Stimulated activated effector memory CD8-positive, alpha-beta T cell treated with anti-CD3 and anti-CD28 coated beads, Interleukin-12 subunit alpha, Interleukin-12 subunit beta, amount 100 ng/mL, for 72 hours (primary cell): ENCODE measurements around the gene TTC28.

ENCODE experiments used
- ATAC-seq: fragments of 150-1000 bp; cut with Tn5 transposase; 2 replicates; pipeline ENCODE4 v1.10.0; 2021
- DNase-seq, 2 donors: peaks; one replicate each; pipeline ENCODE4 v3.0.0; 2021 to 2022; ENCODE audit warnings: low spot score in 2 of 2
- H3K27ac Mint-ChIP-seq: one replicate; pipeline ENCODE4 v1.8.0; 2022; ENCODE audit warnings: mild to moderate bottlenecking, mixed read lengths
- H3K36me3 Mint-ChIP-seq: one replicate; pipeline ENCODE4 v1.8.0; 2022; ENCODE audit warnings: mild to moderate bottlenecking, mixed read lengths
- H3K4me1 Mint-ChIP-seq: one replicate; pipeline ENCODE4 v1.8.0; 2022; ENCODE audit warnings: mixed read lengths
- H3K4me3 Mint-ChIP-seq: one replicate; pipeline ENCODE4 v1.8.0; 2022; ENCODE audit warnings: mild to moderate bottlenecking, mixed read lengths
- H3K9me3 Mint-ChIP-seq: one replicate; pipeline ENCODE4 v1.8.0; 2022; ENCODE audit warnings: mixed read lengths

TTC28 gene

DNA sequence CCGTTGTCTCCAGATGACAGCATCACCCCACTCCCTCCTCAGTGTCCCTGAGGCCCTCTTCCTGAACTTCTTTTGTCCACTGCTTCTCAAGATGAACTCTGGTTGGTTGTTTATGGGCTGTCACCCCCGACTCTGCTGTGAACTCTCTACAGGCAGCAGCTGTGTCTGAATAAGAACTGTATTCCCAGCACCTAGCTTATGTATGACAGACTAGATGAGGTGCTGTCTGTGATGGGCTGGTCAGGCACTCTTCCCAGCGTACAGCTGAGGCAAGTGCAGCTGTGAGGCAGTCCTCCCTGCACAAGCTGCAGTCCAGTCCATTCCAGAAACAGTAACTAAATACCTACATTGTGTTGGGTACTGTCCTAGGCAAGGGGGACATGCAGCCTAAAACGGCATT, 649.2 kb downstream of the TTC28 start:
- Mint-ChIP-seq H3K36me3 (no peaks in the 10 kb centered on the region), H3K27ac (no peak overlapping the region), H3K9me3 (no peaks in the 10 kb centered on the region), H3K4me1 (no peaks in the 10 kb centered on the region), H3K4me3 (no peak overlapping the region)
- no peak for DNase-seq
- no peak for ATAC-seq

DNA sequence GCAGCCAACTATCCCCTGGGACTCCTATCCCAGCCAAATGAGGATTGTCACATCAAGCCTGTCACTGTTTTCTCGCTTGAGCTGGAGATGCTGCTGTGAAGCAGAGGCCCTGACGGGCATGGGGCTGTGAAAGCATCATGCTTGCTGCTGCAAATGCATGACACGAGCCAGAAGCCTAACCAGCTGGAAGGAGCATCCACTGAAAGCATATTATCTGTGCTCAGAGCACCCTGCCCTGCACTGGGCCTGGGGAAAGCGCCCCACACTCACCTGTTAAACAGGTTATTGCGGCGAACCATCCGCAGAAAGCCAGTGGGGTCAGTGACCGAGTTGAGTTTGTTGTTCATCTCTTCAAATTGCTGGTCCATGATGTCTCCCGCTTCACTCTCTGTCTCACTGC, 649.7 kb downstream of the TTC28 start:
- Mint-ChIP-seq H3K27ac (no peak overlapping the region), H3K4me1 (no peaks in the 10 kb centered on the region), H3K9me3 (no peaks in the 10 kb centered on the region), H3K4me3 (no peak overlapping the region), H3K36me3 (no peaks in the 10 kb centered on the region)
- DNase-seq = no peak
- ATAC-seq = no peak

DNA sequence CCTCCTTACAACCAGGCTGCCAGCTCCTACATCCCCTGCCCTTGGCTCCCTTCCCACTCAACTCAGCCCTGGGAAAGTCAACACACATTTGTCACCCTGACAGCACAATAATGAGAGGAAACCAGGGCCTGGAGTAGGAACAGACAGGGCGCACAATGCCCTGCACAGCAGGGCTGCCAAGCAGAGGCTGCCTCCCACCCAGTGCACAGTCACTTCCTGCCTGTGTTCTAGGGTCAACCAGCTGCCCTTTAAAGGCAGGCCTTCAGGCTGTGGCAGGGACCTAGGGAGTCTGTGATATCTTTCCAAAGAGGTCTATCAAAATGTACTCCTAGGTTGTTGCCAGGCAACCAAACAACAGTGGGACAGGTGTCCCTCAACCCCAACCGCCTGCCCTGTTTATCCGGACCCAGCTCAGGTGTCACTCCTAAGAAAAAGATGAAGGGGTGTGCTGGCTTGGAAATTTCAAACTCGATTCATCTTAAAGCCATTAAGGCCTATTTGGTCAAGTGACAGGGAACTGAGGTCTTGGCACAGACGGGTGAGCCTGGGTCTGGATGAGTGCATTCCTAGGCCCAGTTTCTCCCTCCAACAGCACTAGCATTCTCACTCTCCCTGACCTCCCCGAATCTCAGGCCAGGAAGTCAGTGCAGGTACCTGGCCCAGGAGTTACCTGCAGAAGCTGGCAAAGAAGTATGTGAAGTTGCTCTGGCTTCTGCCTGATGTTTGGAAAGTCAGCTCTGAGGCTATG, 650.3 kb downstream of the TTC28 start:
- no peaks in the 10 kb centered on the region for H3K4me1 Mint-ChIP-seq
- no peak overlapping the region for H3K4me3 Mint-ChIP-seq
- DNase-seq (no peak), ATAC-seq (peak; percentile 42)
- H3K36me3 Mint-ChIP-seq = no peaks in the 10 kb centered on the region
- no peak overlapping the region for H3K27ac Mint-ChIP-seq
- H3K9me3 Mint-ChIP-seq = no peaks in the 10 kb centered on the region

DNA sequence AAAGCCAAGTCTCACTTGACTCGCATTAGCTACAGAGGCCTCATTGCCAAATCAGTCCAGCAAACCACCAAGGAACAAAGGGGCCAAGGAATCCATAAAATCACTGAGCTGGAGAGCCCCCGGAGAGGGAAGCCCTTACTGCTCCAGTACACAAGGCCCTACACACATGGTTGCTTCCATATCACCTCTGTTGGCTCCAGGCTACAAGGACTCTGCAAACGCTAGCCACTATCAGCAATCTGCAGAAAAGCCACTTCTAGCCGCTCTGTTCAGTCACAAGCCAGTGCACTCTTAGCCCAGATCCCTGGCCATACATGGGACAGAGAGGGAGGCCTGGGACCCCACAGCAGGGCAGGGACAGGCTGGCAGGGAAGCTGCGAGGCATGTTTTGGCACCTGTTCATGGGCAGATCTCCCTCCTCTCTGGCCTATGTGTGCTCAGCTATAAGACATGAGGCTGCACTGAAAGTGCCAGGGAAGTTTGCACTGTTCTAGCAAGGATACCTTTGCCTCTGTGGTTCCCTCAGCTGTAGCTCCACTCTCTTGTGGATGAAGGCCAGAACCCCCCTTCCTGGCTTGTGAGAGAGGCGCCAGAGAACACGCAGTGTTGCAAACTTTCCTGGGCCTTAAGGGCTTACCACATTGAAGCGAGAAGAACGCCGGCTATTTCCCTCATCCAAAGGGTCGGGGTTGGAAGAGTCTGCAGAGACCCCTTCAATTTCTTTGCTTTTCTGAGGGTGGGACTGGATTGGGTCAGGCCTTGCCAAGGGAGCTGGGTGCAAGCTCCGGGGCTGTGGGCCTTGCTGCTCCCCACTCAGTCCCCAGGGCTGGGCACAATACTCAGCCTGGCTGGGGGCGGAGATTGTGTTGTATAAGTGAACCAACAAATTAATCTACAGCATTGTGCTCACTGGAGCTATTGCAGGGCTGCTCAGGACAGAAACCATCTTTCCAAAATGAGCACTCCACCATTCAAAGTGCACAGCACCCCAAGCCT, 651.9 kb downstream of the TTC28 start:
- Mint-ChIP-seq H3K9me3 (no peaks in the 10 kb centered on the region), H3K4me3 (no peak overlapping the region), H3K36me3 (no peaks in the 10 kb centered on the region), H3K27ac (no peak overlapping the region), H3K4me1 (no peaks in the 10 kb centered on the region)
- no peak for ATAC-seq
- DNase-seq = no peak

DNA sequence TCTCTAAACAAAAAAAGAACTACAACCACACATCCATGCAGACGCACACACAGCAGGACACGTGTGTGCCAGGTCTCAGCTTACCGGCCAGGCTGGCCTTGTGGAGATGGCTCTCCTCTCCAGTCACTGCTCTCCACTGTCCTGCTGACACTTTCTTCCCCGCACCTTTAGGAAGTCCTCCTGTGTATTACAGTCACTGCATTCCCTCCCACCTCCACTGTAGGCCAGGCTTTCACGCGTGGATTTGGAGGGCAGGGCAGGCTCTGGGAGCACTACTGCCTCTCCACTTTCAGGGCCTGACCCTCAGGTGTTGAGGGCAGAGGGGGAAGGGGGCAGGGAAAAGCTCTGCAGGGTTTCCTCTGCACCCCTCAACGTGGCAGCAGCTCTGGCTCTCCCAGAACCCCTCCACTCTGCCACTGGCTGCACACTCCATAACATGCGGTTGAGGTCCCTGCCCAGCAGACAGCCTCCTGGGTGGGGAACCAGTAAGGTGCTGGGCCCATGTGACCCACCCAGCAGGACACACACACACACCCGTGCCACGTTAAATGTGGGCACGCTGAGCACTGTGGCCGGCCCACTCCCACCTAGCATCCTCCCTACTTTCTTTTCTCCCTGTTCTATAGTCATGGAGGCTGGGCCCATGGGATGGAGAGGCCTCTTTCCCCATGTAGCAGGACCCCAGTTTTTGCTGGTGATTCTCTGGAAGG, 653.6 kb downstream of the TTC28 start:
- no peak for DNase-seq
- no peaks in the 10 kb centered on the region for H3K9me3 Mint-ChIP-seq
- H3K4me1 Mint-ChIP-seq = no peaks in the 10 kb centered on the region
- H3K27ac Mint-ChIP-seq = no peak overlapping the region
- ATAC-seq = no peak
- peaks cover 4% of the 10 kb centered on the region for H3K36me3 Mint-ChIP-seq
- H3K4me3 Mint-ChIP-seq = no peak overlapping the region

DNA sequence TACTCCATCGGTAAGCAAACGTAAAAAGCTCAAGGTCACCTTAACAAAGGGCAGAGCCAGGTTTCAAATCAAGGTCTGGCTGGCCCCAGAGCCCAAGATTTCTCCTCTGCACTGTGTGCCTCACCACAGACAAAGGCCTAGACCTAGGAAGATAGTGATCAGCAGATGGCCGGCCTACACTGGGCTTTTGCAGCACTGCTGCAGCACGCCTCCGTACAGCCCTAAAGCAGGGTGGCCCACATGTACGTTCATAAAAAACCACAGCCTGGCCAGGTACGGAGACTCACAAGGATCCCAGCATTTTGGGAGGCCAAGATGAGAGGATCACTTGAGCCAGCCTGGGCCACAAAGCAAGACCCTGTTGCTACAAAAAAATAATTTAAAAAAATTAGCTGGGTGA, 654.3 kb downstream of the TTC28 start:
- DNase-seq (no peak), ATAC-seq (no peak)
- no peaks in the 10 kb centered on the region for H3K9me3 Mint-ChIP-seq
- no peak overlapping the region for H3K4me3 Mint-ChIP-seq
- H3K27ac Mint-ChIP-seq = no peak overlapping the region
- H3K4me1 Mint-ChIP-seq = no peaks in the 10 kb centered on the region
- H3K36me3 Mint-ChIP-seq = peaks cover 4% of the 10 kb centered on the region

DNA sequence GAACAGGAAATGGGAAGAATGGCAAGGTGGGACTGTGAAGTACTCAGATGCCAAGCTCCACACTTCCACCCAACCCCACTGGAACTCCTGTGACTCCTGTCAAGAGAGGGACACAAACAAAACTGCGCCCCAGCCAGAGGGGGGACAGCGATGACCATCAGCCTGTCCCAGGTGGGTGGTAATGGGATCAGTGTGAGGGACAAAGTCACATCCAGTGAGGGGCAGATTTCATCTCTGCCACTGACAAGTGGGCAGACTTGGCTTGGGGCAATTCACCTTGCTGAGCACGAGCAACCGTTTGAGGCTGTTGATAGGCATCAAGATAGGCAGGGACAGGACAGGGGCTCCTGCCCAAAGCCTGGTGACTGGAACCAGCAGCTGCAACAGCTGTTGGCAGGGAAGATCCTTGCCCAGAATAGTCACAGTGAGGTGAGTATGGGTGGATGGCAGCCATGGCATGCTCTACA, 655.2 kb downstream of the TTC28 start:
- DNase-seq (no peak), ATAC-seq (no peak)
- Mint-ChIP-seq H3K4me1 (peaks cover 4% of the 10 kb centered on the region), H3K9me3 (no peaks in the 10 kb centered on the region), H3K36me3 (peaks cover 4% of the 10 kb centered on the region), H3K4me3 (no peak overlapping the region), H3K27ac (no peak overlapping the region)

DNA sequence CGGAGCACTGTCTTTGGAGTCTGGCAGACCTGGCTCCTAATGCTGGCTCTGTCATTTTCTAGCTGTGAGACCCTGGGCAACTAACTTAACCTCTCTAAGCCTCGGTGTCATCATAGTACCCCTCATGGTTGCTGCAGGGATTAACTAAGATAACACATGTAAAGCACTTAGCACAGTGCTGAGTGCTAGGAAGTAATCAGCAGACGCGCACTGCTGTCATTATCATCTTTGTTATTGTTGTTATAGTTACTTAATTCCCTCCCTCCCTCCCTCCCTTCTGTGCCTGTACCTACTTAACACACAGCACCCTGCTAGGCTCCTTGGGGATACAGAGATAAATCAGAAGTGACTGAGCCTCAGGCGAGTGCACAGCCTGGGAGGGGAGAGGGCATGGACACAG, 655.9 kb downstream of the TTC28 start:
- Mint-ChIP-seq H3K9me3 (no peaks in the 10 kb centered on the region), H3K36me3 (peaks cover 4% of the 10 kb centered on the region), H3K4me3 (no peak overlapping the region), H3K4me1 (peaks cover 5% of the 10 kb centered on the region), H3K27ac (no peak overlapping the region)
- DNase-seq (no peak), ATAC-seq (no peak)

DNA sequence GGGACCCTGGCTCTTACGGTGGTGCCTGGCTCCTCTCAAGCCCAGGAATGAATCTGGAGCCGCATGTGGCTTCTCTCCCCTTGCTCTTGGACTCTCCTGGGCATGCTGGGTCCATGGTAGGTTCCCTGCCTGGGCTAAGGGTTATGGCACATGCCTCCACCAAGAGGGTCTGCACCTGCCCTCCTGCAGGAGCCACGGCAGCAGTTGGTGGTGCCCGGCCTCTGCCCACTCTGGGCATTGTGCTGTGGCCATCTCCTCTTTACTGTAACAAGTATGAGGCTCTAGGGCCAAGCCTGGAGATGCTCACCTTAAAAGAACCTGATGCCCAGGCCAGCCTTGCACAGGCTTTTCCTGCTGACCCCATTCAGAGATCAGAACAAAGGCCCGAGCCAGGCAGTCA, 656.6 kb downstream of the TTC28 start:
- Mint-ChIP-seq H3K27ac (no peak overlapping the region), H3K4me1 (peaks cover 5% of the 10 kb centered on the region), H3K4me3 (no peak overlapping the region), H3K9me3 (no peaks in the 10 kb centered on the region), H3K36me3 (peaks cover 4% of the 10 kb centered on the region)
- DNase-seq (no peak), ATAC-seq (no peak)

DNA sequence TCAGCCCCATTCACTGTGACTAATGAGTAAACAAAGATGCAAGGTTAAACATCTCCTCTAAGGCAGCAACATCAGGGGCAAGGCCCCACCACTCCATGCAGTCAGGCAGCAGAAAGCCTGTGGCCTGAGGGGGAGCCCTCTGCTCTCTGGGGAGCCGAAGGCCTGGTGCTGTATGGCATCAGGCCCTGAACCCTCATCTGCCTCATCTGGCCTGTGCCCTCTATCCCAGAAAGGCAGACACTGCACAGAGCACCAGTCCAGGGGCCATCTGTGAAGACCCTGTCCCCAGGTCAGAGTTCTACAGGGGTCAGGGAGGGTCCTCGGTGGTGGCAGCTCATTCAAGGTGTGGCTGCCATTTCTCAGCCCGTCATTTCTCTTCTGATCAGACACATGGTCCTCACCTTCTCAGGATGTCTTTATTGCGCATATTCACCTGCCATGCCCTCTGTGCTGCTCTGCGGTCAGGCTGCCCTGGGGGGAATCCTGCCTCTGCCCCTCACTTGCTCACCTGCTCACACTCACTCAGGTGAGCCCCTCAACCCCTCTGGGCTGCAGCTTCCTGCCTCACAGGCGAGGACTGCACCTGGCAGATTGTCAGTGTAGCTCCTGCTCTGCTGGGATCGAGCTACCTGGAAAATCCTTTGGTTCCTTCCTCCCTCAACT, 657.5 kb downstream of the TTC28 start:
- Mint-ChIP-seq H3K9me3 (no peaks in the 10 kb centered on the region), H3K4me1 (peaks cover 5% of the 10 kb centered on the region), H3K36me3 (peaks cover 4% of the 10 kb centered on the region), H3K27ac (no peak overlapping the region), H3K4me3 (no peak overlapping the region)
- no peak for DNase-seq
- ATAC-seq = no peak

DNA sequence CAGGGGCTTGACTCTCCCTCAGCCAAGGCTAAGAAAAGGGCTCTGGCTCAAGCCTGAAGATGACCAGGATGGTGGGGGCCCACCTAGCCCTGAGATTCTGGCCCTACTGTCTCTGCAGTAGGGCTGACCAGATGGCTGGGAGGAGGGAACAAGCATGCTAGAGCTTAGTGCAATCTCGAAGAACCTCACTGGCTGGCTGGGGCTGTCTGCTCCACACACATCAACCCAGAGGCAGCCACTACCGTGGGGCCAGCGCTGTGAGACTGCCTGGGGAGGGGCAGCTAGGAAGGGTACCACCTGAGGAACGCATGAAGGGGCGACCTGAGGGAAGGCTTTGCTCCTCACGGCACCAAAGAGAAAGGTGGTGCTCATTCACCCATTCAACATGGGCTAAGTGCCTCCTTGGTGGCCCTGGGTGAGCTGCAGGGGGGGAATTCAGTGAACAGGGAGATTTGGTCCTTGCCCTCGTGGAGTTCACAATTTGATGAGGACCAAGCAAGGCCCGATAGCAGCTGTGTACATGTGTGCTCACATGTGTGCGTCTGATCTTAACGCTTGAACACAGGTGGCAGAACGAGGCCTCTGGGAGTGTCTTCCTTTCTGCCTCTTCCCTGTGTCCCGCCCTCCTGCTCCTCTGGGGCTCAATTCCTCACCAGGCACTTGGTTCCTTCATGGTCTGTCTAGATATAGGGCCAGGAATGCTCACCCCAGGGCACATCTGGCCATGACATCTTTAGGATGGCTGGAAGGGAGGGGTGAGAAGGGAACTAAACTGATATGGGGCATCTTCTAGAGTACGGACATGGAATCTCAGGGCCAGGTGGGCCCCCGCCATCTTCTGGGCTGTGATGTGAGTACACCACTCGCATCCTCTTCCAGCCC, 658.3 kb downstream of the TTC28 start:
- peaks cover 4% of the 10 kb centered on the region for H3K36me3 Mint-ChIP-seq
- H3K4me1 Mint-ChIP-seq = peaks cover 5% of the 10 kb centered on the region
- ATAC-seq (no peak), DNase-seq (no peak)
- no peak overlapping the region for H3K27ac Mint-ChIP-seq
- H3K9me3 Mint-ChIP-seq = no peaks in the 10 kb centered on the region
- no peak overlapping the region for H3K4me3 Mint-ChIP-seq

DNA sequence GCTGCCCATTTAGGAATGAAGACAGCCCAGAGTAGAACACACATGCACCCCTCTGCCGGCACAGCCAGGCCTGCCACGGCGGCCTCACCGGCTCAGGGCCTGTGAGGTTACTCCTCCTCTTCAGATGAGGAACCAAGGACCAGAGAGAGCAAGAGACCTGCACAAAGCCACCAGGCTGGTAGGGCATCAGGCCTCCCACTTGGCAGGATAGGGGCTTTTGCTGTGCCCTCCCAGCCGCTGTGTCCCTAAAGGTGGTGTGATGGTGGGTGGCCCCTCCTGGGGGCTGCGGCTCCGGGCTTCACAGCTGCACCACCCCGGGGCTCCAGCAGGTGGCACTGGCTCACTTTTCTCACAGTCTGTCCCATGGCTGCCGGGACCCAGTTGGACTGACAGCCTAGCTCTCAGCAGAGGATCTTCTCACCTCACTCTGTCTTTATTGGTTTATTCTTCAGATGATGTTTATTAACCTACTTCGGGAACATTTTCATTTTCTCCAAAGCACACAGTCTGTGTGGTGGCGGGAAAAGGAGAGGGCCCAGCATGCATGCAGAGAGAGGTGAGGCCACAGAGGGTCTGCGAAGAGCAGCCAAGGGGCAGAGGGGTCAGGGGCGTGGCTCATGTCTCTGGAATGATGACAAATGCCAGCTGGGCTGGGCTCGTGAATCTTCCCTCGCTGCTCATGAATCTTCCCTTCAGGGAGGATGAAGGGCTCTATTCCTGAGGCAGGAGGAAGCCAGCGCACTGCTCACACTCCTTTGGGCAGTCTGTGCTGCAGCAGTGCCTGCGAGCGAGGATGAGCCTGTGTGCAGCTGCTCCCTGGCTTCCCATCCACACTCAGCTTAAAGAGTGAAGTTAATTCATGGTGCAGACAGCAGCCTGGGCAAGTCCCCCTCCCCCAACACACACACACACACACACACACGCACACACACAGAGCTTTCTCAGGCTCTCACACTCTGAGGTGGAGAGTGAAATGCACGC, 659.5 kb downstream of the TTC28 start:
- Mint-ChIP-seq H3K9me3 (no peaks in the 10 kb centered on the region), H3K4me3 (no peak overlapping the region), H3K27ac (no peak overlapping the region), H3K36me3 (peaks cover 4% of the 10 kb centered on the region), H3K4me1 (peaks cover 5% of the 10 kb centered on the region)
- ATAC-seq (peak; percentile 56), DNase-seq (peak; percentile 51 to 80)

DNA sequence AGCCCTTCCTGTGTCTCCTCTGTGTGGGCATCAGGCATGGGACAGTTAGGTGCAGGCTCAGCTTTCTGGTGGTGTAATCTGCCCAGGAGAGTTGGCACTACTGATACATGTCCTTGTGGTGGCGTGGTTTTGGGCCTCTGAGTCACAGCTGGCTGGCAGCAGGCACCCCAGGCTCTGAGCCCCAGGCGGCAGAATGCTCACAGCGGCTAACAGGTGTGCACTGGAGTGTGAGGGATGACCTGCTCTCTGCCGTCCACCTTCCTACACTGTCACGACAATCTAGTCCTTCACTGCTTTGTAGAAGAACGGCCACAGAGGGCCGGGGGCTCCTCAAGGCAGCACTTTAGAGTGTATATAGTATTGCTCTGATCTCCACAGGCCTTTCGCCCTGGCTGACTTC, 660.3 kb downstream of the TTC28 start:
- no peak overlapping the region for H3K4me3 Mint-ChIP-seq
- H3K27ac Mint-ChIP-seq = no peak overlapping the region
- peaks cover 5% of the 10 kb centered on the region for H3K4me1 Mint-ChIP-seq
- H3K36me3 Mint-ChIP-seq = peaks cover 4% of the 10 kb centered on the region
- no peaks in the 10 kb centered on the region for H3K9me3 Mint-ChIP-seq
- ATAC-seq (peak; percentile 43), DNase-seq (no peak)
